WTC11 (cell line): ENCODE results near the gene RNPS1. TPM values are rescaled to one million over a fixed set of nuclear protein-coding genes. Genes with fewer than 3 reads are reported as not detected.

Source experiments
- ATAC-seq: fragments of 200-7000 bp; cut with Tn5 transposase; 2 replicates; pipeline ENCODE4 v1.10.0; 2021; ENCODE audit warnings: mild to moderate bottlenecking, moderate library complexity
- CTCF ChIA-PET: fragments of 300-600 bp; sonication (Branson Sonifier 250); formaldehyde crosslinking; loops from one replicate; lab custom pipeline; 2021; ENCODE audit warnings: antibody characterized with exemption; lab: Charles Lee
- POLR2A ChIA-PET: fragments of 350-600 bp; sonication (Branson Sonifier 250); formaldehyde crosslinking; loops from one replicate; lab custom pipeline; 2021; ENCODE audit warnings: antibody characterized with exemption; lab: Charles Lee
- DNase-seq: peaks from one replicate; pipeline ENCODE4 v3.0.0; 2021; ENCODE audit warnings: low spot score
- H3K27ac Mint-ChIP-seq: 2 replicates; pipeline ENCODE4 v1.8.0; 2021; ENCODE audit warnings: mixed read lengths
- H3K27me3 Mint-ChIP-seq: 2 replicates; pipeline ENCODE4 v1.8.0; 2021; ENCODE audit warnings: low read depth, mild to moderate bottlenecking, moderate library complexity, mixed read lengths
- H3K36me3 Mint-ChIP-seq: 2 replicates; pipeline ENCODE4 v1.8.0; 2021; ENCODE audit warnings: mixed read lengths
- H3K4me1 Mint-ChIP-seq: 2 replicates; pipeline ENCODE4 v1.8.0; 2022; ENCODE audit warnings: mixed read lengths
- H3K4me3 Mint-ChIP-seq: 2 replicates; pipeline ENCODE4 v1.8.0; 2021; ENCODE audit warnings: mild to moderate bottlenecking, moderate library complexity, mixed read lengths
- H3K9me3 Mint-ChIP-seq: 2 replicates; pipeline ENCODE4 v1.8.0; 2021; ENCODE audit warnings: mixed read lengths
- ATF2 ChIP-seq: sonication (generic); formaldehyde crosslinking; IDR thresholded peaks from 2 replicates; pipeline ENCODE4 v1.8.1; 2022; ENCODE audit warnings: low read depth, missing genetic modification reagents, borderline replicate concordance
- CTCF ChIP-seq: fragments of 200-600 bp; IDR thresholded peaks from 2 replicates; pipeline ENCODE4 v1.8.0; 2022; ENCODE audit warnings: antibody characterized with exemption
- FOXP1 ChIP-seq: sonication (generic); formaldehyde crosslinking; IDR thresholded peaks from 2 replicates; pipeline ENCODE4 v1.8.0; 2022; ENCODE audit warnings: missing genetic modification reagents, mild to moderate bottlenecking, moderate library complexity, borderline replicate concordance
- IRF1 ChIP-seq: sonication (generic); formaldehyde crosslinking; IDR thresholded peaks from 2 replicates; pipeline ENCODE4 v1.8.0; 2023; ENCODE audit warnings: missing genetic modification reagents
- MXD4 ChIP-seq: fragments of 250-450 bp; sonication (Bioruptor Pico); IDR thresholded peaks from 2 replicates; pipeline ENCODE4 v1.8.0; 2021; ENCODE audit warnings: mild to moderate bottlenecking, moderate library complexity, borderline replicate concordance
- NR3C1 ChIP-seq: sonication (generic); formaldehyde crosslinking; conservative IDR thresholded peaks from 2 replicates; pipeline ENCODE4 v1.8.1; 2023; ENCODE audit warnings: low read depth, mild to moderate bottlenecking, missing genetic modification reagents
- OVOL2 ChIP-seq: fragments of 250-450 bp; sonication (Bioruptor Pico); IDR thresholded peaks from 2 replicates; pipeline ENCODE4 v1.9.0; 2021; ENCODE audit warnings: mild to moderate bottlenecking, borderline replicate concordance
- PRDM15 ChIP-seq: sonication (generic); formaldehyde crosslinking; IDR thresholded peaks from 2 replicates; pipeline ENCODE4 v1.8.0; 2022; ENCODE audit warnings: missing genetic modification reagents
- PREB ChIP-seq: sonication (generic); formaldehyde crosslinking; IDR thresholded peaks from 2 replicates; pipeline ENCODE4 v1.8.1; 2022; ENCODE audit warnings: mild to moderate bottlenecking, missing genetic modification reagents, moderate library complexity, borderline replicate concordance
- USF1 ChIP-seq: sonication (generic); formaldehyde crosslinking; IDR thresholded peaks from 2 replicates; pipeline ENCODE4 v1.8.0; 2022; ENCODE audit warnings: mild to moderate bottlenecking, missing genetic modification reagents
- ZMAT4 ChIP-seq: fragments of 250-450 bp; sonication (Bioruptor Pico); IDR thresholded peaks from 2 replicates; pipeline ENCODE4 v1.9.0; 2021; ENCODE audit warnings: mild to moderate bottlenecking
- ZNF281 ChIP-seq: sonication (generic); formaldehyde crosslinking; IDR thresholded peaks from 2 replicates; pipeline ENCODE4 v1.8.0; 2023; ENCODE audit warnings: mild to moderate bottlenecking, missing genetic modification reagents
- total RNA-seq: library from RNA; stranded (reverse); gene quantifications from 3 replicates; pipeline ENCODE4 v1.2.3, GENCODE V29; 2021

RNPS1 gene
- total RNA-seq, 1 experiment from 2014 or later, result 331 TPM

GRCh38 chr16:2209258-2210008 is 58.5 kb downstream of the RNPS1 start:
- no peak for ATAC-seq
- TF ChIP-seq OVOL2, result no peak
- Mint-ChIP-seq H3K36me3 (peaks cover 25% of the 10 kb centered on the region), H3K4me1 (peaks cover 34% of the 10 kb centered on the region), H3K9me3 (no peaks in the 10 kb centered on the region), H3K27me3 (no peaks in the 10 kb centered on the region; the same call in 1 of the 2 replicates), H3K27ac (no peak overlapping the region), H3K4me3 (no peak overlapping the region)
- CTCF ChIA-PET, result interaction anchor here (0.5 to 3.4 kb wide), 2 partner anchors 15 to 281 kb away, joined by 3 to 28 read pairs; no protein-coding TSS in a partner anchor
- no peak for DNase-seq
- POLR2A ChIA-PET, result interaction anchor here (0.5 to 1.9 kb wide), 4 partner anchors 42 to 162 kb away, joined by 4 to 10 read pairs (median 6); partner anchors contain the start of genes ECI1, NTHL1, TRAF7 and TSC2

GRCh38 chr16:2208772-2209171 is 59.2 kb downstream of the RNPS1 start:
- H3K36me3 Mint-ChIP-seq, result peaks cover 25% of the 10 kb centered on the region
- no peaks in the 10 kb centered on the region for H3K9me3 Mint-ChIP-seq
- no peak overlapping the region for H3K27ac Mint-ChIP-seq
- DNase-seq, result no peak
- H3K4me1 Mint-ChIP-seq, result peaks cover 36% of the 10 kb centered on the region
- ChIA-PET POLR2A (no interaction called here), CTCF (interaction anchor here (3.4 kb wide), 1 partner anchor 14 kb away, joined by 28 read pairs; no protein-coding TSS in a partner anchor)
- peaks cover 1% of the 10 kb centered on the region for H3K27me3 Mint-ChIP-seq
- TF ChIP-seq PRDM15, result no peak
- no peak for TF ChIP-seq CTCF
- TF ChIP-seq USF1 (CRISPR knock-in tag), result no peak
- TF ChIP-seq MXD4 (CRISPR knock-in tag), result no peak
- no peak for TF ChIP-seq ATF2 (CRISPR knock-in tag)
- no peak for TF ChIP-seq PREB (CRISPR knock-in tag)
- no peak overlapping the region for H3K4me3 Mint-ChIP-seq
- ATAC-seq, result no peak

GRCh38 chr16:2208308-2208707 is 59.6 kb downstream of the RNPS1 start:
- Mint-ChIP-seq H3K27me3 (peaks cover 5% of the 10 kb centered on the region), H3K4me3 (no peak overlapping the region), H3K4me1 (peaks cover 32% of the 10 kb centered on the region), H3K9me3 (no peaks in the 10 kb centered on the region), H3K27ac (no peak overlapping the region), H3K36me3 (peaks cover 22% of the 10 kb centered on the region)
- CTCF ChIA-PET, result interaction anchor here (3.4 kb wide), 1 partner anchor 14 kb away, joined by 28 read pairs; no protein-coding TSS in a partner anchor
- POLR2A ChIA-PET, result no interaction called here
- ATAC-seq (no peak), DNase-seq (no peak)
- TF ChIP-seq ZNF281 (CRISPR knock-in tag), result no peak
- no peak for TF ChIP-seq PREB (CRISPR knock-in tag)
- no peak for TF ChIP-seq ZMAT4 (CRISPR knock-in tag)
- TF ChIP-seq IRF1 (CRISPR knock-in tag), result no peak
- no peak for TF ChIP-seq NR3C1 (CRISPR knock-in tag)
- TF ChIP-seq FOXP1 (CRISPR knock-in tag), result no peak
